Stimulated activated CD4-positive, alpha-beta T cell treated with anti-CD3 and anti-CD28 coated beads, Interleukin-15, amount 100 ng/mL, for 24 hours (primary cell): ENCODE data around the gene ODC1.
"Not testable (repeated sequence)": the region's sequence is repeated elsewhere in the genome, so short reads cannot be mapped to it uniquely, and the experiment has no call there.

Experiments
- DNase-seq: peaks from one replicate; pipeline ENCODE4 v3.0.0-alpha.2; 2020

ODC1 gene

GRCh38 chr2:10452312-10452711 lies 4.2 kb upstream of the ODC1 start:
- DNase-seq: no peak

DNA sequence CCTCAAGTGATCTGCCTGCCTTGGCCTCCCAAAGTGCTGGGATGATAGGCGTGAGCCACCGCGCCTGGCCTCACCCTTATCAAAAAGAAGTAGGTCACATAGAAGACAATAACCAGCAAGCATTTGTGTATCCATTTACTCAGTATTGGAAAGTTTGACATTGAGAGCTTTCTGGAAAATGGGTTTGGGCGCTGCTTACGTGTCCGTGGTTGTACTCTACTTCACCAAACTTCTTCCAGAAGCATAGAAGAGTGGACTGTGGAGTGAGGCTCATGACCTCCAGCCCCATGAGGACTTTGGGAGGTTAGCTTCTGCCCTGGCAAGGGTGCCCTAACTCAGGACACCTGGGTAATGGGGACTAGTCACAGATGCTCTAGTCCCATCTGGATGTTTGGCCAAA lies 3.7 kb upstream of the ODC1 start:
- DNase-seq: no peak

DNA sequence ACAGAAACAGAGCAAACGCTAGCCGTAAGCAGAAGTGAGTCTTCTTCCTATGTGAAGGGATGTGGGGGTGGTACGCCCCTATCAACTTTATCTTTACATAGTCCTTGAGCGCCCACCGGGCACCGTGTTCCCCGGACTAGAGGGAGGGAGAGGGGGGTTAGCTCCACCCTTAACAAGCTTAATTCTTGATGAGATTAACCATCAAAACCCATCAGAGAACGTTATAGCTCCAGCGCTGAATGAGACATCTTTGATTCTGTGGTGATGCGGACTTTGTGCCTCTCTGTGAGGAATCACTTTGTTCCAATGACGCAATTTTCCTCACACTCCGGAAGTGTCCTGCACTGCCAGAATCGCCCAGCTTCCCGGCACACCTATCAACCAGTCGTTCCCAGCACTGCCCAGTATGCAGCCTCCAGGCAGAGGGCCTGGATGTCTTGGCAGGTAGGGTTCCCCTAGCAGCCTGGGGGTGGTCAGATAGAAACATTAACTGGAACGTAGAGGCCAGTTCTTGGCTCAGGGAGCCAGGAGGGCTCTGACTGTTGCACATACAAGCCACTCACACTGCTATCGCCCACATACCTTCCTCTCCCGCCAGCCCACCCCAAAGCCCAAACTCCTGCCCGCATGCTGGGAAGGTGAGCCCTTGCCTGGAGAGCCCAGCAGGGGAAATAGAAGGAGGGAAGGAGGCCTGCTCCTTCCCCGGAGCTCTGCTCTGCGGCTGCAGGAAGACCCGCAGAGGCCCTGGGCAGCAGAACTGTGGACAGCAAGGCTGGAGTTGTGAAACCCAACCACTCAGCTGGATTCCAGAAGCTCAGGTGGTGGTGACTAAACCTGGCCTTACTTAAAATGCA lies 1.9 kb upstream of the ODC1 start:
- DNase-seq: no peak

GRCh38 chr2:10449486-10449831 lies 1.3 kb upstream of the ODC1 start:
- no peak for DNase-seq

GRCh38 chr2:10448576-10449485 lies 704 bp upstream of the ODC1 start:
- DNase-seq: peak; percentile 95

GRCh38 chr2:10447300-10447894 lies 730 bp downstream of the ODC1 start:
- no peak for DNase-seq

- DNase-seq: no peak
Measured at GRCh38 chr2:10446631-10447030, 1.5 kb downstream of the ODC1 start.

GRCh38 chr2:10444463-10444862 lies 3.7 kb downstream of the ODC1 start:
- DNase-seq: peak; percentile 76

DNA sequence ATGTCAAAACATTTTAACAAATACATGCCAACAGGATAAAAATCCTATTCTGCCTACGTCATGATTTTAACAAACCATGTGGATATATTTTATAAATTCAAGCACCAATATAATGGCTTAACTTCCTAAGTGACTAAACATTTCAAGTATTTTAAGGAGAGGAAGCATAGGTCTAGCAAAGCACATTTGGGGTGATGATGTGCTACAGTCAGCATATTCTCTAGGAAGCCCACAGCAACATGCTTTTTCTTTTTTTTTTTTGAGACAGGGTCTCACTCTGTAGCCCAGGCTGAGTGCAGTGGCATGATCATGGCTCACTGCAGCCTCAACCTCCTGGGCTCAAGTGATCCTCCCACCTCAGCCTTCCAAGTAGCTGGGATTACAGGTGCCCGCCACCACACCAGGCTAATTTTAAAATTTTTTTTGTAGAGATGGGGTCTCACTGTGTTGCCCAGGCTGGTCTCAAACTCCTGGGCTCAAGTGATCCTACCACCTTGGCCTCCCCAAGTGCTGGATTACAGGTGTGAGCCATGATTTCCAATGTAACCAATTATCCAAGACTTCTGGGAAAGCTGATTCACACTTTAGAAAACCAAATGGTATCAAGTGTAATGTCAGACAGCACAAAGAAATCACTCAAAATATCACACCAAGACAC lies 5.5 kb downstream of the ODC1 start:
- not testable (repeated sequence) for DNase-seq

- DNase-seq: peak; percentile 42
Measured at GRCh38 chr2:10441948-10442347, 6.2 kb downstream of the ODC1 start.

DNA sequence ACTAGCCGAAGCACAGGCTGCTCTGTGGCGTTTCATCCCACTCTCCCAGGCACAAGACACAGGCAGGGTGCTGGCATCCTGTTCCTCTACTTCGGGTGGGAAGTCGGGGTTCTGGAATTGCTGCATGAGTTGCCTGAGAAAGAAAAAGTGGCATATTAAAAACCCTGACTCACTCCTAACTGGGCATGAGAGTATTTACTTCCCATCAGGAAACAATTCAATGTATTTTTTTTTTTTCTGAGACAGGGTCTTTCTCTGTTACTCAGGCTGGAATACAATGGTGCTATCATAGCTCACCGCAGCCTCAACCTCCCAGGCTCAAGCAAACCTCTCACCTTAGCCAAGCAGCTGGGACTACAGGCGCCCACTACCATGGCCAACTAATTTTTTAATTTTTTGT lies 7.4 kb downstream of the ODC1 start:
- DNase-seq: no peak

DNA sequence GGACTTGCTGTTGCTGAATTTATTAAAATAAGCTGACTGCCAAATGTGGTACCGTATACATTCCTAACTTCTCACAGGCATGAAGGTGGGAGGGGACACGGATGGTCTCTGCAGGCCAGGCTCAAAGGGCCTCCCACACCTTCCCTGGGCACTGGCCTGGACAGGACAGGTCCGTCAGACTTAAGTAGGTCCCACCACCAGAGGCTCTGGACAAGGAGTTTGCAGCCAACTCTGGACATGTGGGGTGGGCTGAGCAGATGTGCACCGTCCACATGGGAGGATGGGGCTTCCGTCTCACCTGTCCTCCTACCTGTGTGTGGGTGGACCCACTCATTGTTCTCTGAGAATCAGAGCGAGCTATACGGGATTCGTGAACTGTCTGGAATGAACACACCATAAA lies 8.2 kb downstream of the ODC1 start:
- no peak for DNase-seq

DNA sequence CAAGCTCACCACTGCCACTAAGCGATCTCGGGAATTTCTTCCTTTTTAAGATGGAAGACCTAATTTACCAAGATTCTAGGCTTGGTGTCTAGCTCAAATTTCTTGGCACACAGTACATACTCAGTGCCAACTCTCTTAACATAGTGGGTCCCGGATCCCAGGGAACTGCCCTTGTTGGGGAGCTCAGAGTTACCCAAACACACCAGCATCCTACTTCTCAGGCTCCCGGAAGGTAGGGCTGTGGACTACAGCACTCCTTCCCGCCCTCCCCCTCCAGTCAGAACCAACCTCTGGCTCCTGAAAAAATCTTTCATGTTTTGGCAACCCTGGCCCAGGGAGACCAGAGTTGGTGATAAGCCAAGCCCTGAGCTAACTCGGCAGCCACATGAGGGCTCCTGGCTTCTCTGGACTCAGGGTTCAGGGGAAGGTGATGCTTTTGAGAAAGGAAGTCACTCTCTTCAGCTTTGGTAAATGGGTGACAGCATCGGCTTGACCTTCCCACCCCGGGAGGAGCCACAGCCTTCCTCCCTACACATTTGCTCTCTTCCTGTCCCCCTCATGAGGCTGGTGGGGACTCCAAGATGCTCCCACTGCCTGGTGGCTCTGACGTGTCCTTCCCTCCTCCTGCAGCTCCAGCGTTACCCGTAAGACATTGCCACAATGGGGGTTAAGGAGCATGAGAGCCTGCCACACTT lies 8.8 kb downstream of the ODC1 start:
- DNase-seq: no peak

DNA sequence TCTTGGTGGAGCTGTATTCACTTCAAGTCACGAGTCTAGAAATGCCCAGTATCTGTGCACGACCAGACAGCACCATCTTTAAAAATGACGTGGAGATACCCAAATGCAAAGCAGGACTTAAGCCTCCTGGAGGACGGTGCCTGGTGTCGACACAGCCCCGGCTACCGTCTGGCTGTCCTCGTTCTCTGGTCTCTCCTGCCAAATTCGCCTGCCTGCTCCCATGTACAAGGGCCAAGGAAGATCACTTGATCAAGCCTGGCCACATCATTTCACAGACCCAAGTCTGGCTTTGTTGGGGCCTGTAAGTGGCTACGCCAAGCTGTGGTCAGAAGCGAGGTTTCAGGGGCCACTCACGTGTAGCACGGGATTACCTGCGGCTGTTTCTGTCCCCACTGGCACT lies 9.4 kb downstream of the ODC1 start:
- DNase-seq: no peak

- no peak for DNase-seq
Measured at GRCh38 chr2:10437806-10438205, 10.3 kb downstream of the ODC1 start.

DNA sequence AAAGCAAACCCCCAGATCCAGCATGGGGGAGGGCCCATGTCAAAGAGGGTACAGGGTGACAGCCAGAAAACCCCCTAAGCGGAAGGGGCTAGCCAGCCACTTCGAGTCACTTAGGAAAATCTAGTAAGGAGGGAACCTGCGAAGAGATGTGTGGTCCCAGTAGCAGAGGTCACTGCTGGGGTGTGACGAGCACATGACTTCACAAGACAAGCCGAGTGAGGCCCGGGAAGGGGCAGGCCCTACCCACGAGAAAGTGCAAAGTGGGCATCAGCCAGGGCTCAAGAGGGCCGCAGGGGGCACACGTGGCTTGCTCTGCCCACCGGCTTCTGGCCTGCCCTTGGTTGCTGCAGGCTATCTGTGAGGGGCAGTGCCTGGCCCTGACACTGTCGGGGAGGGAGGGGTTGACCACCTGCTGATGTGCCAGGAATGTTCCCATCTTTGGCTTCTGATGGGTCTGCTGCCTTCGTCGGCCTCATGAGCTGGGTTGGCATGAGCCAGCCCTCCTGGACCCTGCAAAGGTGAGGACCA lies 11.5 kb downstream of the ODC1 start:
- DNase-seq: no peak

DNA sequence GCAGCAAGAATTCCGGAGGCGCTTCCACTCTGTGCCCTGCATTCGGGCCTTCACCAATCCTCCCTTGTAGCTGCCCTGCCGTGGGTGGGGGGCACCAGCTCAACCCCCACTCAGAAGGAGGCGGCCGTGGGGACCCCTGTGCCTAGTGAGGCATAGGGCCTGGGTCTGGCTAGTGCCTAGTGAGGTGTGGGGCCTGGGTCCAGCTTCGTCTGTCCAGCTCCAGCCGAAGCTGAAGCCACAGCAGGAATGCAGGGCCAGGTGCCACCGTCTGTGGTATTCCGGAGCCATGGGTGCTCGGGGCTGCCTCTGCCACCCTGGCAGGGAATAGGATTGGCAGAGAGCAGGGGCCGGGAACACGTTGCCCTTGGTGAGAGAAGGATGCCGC lies 12.3 kb downstream of the ODC1 start:
- no peak for DNase-seq

- peak; percentile 83 for DNase-seq
Measured at GRCh38 chr2:10434886-10435819, 13.0 kb downstream of the ODC1 start.

- DNase-seq: no peak
Measured at GRCh38 chr2:10433947-10434885, 13.9 kb downstream of the ODC1 start.
